Transverse colon (tissue), 4 donors: Measurements from ENCODE around the gene FANK1. TPM values are rescaled to one million over a fixed set of nuclear protein-coding genes. Genes with fewer than 3 reads are reported as not detected.

Experiments used
- DNase-seq: peaks from one replicate; pipeline ENCODE4 v3.0.0-alpha.2; 2019
- H3K27ac ChIP-seq, 4 donors: fragments of 200-600 bp; sonication (generic); 2 replicates each; pipeline ENCODE4 v1.5.1; 2016 to 2018; ENCODE audit warnings: inconsistent platforms in 4 of 4
- H3K27me3 ChIP-seq: fragments of 200-600 bp; sonication (generic); 2 replicates; pipeline ENCODE4 v1.5.1; 2017; ENCODE audit warnings: inconsistent platforms
- H3K36me3 ChIP-seq, 4 donors: fragments of 200-600 bp; sonication (generic); 2 replicates each; pipeline ENCODE4 v1.5.1; 2017 to 2019; ENCODE audit warnings: inconsistent platforms in 4 of 4
- H3K4me1 ChIP-seq, 4 donors: fragments of 200-600 bp; sonication (generic); 2 replicates each; pipeline ENCODE4 v1.5.1; 2017 to 2020; ENCODE audit warnings: inconsistent platforms in 4 of 4
- H3K4me3 ChIP-seq, 4 donors: fragments of 200-600 bp; sonication (generic); 1 replicate in 1 of 4; 2 replicates in 3 of 4; pipeline versions ENCODE4 v1.5.1 to v1.6.1; 2017 to 2019; ENCODE audit warnings: inconsistent platforms in 4 of 4
- H3K9me3 ChIP-seq, 2 donors: fragments of 200-600 bp; sonication (generic); 2 replicates each; pipeline ENCODE4 v1.5.1; 2017 to 2019; ENCODE audit warnings: inconsistent platforms in 2 of 2
- CTCF ChIP-seq, 5 experiments: fragments of 200-600 bp in 3 of 5; fragments of 450-650 bp in 2 of 5; sonication (generic) in 3 of 5; IDR thresholded peaks; 1 replicate in 2 of 5; 2 replicates in 3 of 5; pipeline ENCODE4 v1.5.1; 2016 to 2017; ENCODE audit warnings: antibody characterized with exemption in 5 of 5, inconsistent platforms in 3 of 5, mild to moderate bottlenecking in 2 of 5, moderate library complexity in 1 of 5
- EP300 ChIP-seq: sonication (generic); formaldehyde crosslinking; IDR thresholded peaks from one replicate; pipeline ENCODE4 v1.6.1; 2017; ENCODE audit warnings: antibody characterized with exemption, low read depth
- POLR2A ChIP-seq: fragments of 450-650 bp; IDR thresholded peaks from one replicate; pipeline ENCODE4 v1.6.1; 2016; ENCODE audit warnings: antibody characterized with exemption, mild to moderate bottlenecking, moderate library complexity
- POLR2AphosphoS5 ChIP-seq, 3 donors: sonication (generic); formaldehyde crosslinking; IDR thresholded peaks; one replicate each; pipeline ENCODE4 v1.6.1; 2016; ENCODE audit warnings: antibody characterized with exemption in 3 of 3
- WGBS, 2 donors: methylation state at CpG; one replicate each; pipeline ENCODE4 v1.1.5; 2018; ENCODE audit warnings: low coverage in 1 of 2; 5-methylcytosine and 5-hydroxymethylcytosine counted together
- in situ Hi-C, 4 donors: fragments of 200-750 bp; cut with MboI; loops; one replicate each; pipeline versions ENCODE4 v1.15.0 to v1.15.1; 2017; ENCODE audit warnings: low sequenced_read_pairs in 3 of 4, low pct_ligation_motif_present in 1 of 4, low pct_unique_long_range_greater_than_20kb in 1 of 4
- intact Hi-C: fragments of 100-400 bp; cut with DNase I; formaldehyde crosslinking; loops from one replicate; pipeline ENCODE4 v1.15.1; 2023; ENCODE audit warnings: low total_unique reads
- total RNA-seq, 4 donors: library from RNA; depleted of rRNA; stranded (reverse); fragments of >200 nt; gene quantifications; one replicate each; pipeline ENCODE4 v1.1.0, GENCODE V29; 2016

The FANK1 gene
- total RNA-seq, 4 donors from 2014 or later, result 3.4 to 7.5 (median 5.7) TPM

GRCh38 chr10:125871338-125871737 is 25.0 kb upstream of the FANK1 start:
- TF ChIP-seq POLR2A (no peak), EP300 (no peak), POLR2AphosphoS5 (IDR thresholded peaks at IDR 0.05) (no peak), CTCF (IDR thresholded peaks at IDR 0.05) (no peak)
- intact Hi-C loops, result no loop called here
- no peak for DNase-seq
- no peak overlapping the region for H3K4me3 ChIP-seq
- no peaks in the 10 kb centered on the region for H3K9me3 ChIP-seq
- H3K36me3 ChIP-seq, result peaks cover 0 to 16% (median 5%) of the 10 kb centered on the region in 4 donors
- WGBS, 2 donors, result 71 to 90% methylated on average over 3 to 4 of the region's 4 CpGs
- no peaks in the 10 kb centered on the region for H3K27me3 ChIP-seq
- in situ Hi-C loops, result loop anchor here in 1 of 4 donors (25.0 kb wide), 1 partner anchor 641 kb away; no protein-coding TSS in a partner anchor
- peaks cover 0 to 4% (median 0%) of the 10 kb centered on the region in 4 donors for H3K4me1 ChIP-seq
- no peak overlapping the region for H3K27ac ChIP-seq

GRCh38 chr10:125878957-125879835 is 17.2 kb upstream of the FANK1 start:
- intact Hi-C loops (no loop called here), in situ Hi-C loops (no loop called here)
- no peak for TF ChIP-seq POLR2AphosphoS5 (IDR thresholded peaks at IDR 0.05)
- TF ChIP-seq CTCF (IDR thresholded peaks at IDR 0.05), result no peak
- no peak for TF ChIP-seq EP300
- no peak for TF ChIP-seq POLR2A
- Histone ChIP-seq H3K4me3 (no peak overlapping the region), H3K36me3 (peaks cover 0 to 38% (median 2%) of the 10 kb centered on the region in 4 donors), H3K9me3 (peaks cover 0 to 3% of the 10 kb centered on the region in 2 donors), H3K27ac (no peak overlapping the region), H3K4me1 (no peaks in the 10 kb centered on the region), H3K27me3 (no peaks in the 10 kb centered on the region)
- DNase-seq, result no peak
- WGBS, 2 donors, result 69 to 92% methylated on average over 4 to 11 of the region's 11 CpGs

GRCh38 chr10:125880719-125881118 is 15.6 kb upstream of the FANK1 start:
- intact Hi-C loops, result no loop called here
- peaks cover 0 to 38% (median 3%) of the 10 kb centered on the region in 4 donors for H3K36me3 ChIP-seq
- H3K4me1 ChIP-seq, result no peaks in the 10 kb centered on the region
- no peak overlapping the region for H3K27ac ChIP-seq
- TF ChIP-seq POLR2AphosphoS5 (IDR thresholded peaks at IDR 0.05) (no peak), POLR2A (no peak), EP300 (no peak), CTCF (IDR thresholded peaks at IDR 0.05) (no peak)
- no peak for DNase-seq
- no peaks in the 10 kb centered on the region for H3K27me3 ChIP-seq
- H3K9me3 ChIP-seq, result peaks cover 0 to 3% of the 10 kb centered on the region in 2 donors
- 76 to 81% methylated on average over 6 of the region's 6 CpGs for WGBS, 2 donors
- H3K4me3 ChIP-seq, result no peak overlapping the region
- in situ Hi-C loops, result no loop called here

GRCh38 chr10:125881192-125881591 is 15.2 kb upstream of the FANK1 start, which contains the start of gene DHX32:
Gene DHX32, minus strand, starts transcription at chr10:125881292. Its CDS starts 468 bp downstream, at chr10:125880824.
- H3K9me3 ChIP-seq, result peaks cover 0 to 3% of the 10 kb centered on the region in 2 donors
- H3K4me3 ChIP-seq, result no peak within 1 kb of the TSS
- H3K4me1 ChIP-seq, result no peaks in the 10 kb centered on the region
- no peaks in the 10 kb centered on the region for H3K27me3 ChIP-seq
- H3K36me3 ChIP-seq, result peaks cover 0 to 38% (median 3%) of the 10 kb centered on the region in 4 donors
- no peak within 1 kb of the TSS for H3K27ac ChIP-seq
- TF ChIP-seq EP300 (no peak), CTCF (IDR thresholded peaks at IDR 0.05) (no peak), POLR2AphosphoS5 (IDR thresholded peaks at IDR 0.05) (no peak), POLR2A (no peak)
- intact Hi-C loops, result no loop called here
- WGBS, 2 donors, result 63 to 80% methylated on average over 4 of the region's 4 CpGs
- in situ Hi-C loops, result no loop called here
- DNase-seq, result no peak
